HCT116 (cell line): ENCODE data around the gene SPTBN4.

ENCODE experiments used
- SRF ChIP-seq: IDR thresholded peaks from 2 replicates; pipeline ENCODE4 v1.6.1; 2012; ENCODE audit warnings: low read depth
- YY1 ChIP-seq: IDR thresholded peaks from 2 replicates; pipeline ENCODE4 v1.6.1; 2011; ENCODE audit warnings: low read length, low read depth, moderate library complexity, mild to moderate bottlenecking; ENCODE audit not compliant: insufficient replicate concordance; ENCODE audit errors: extremely low read depth
- TF ChIP-seq, protein P1 (sequence below), 3 experiments: fragments of 200-600 bp in 1 of 3; sonication (generic) in 1 of 3; IDR thresholded peaks in 2 of 3; conservative IDR thresholded peaks in 1 of 3; 2 replicates each; pipeline ENCODE4 v1.5.1; 2012 to 2017; ENCODE audit warnings: low read depth in 2 of 3, low read length in 2 of 3, antibody characterized with exemption in 1 of 3, borderline replicate concordance in 1 of 3, control low read depth in 1 of 3, mild to moderate bottlenecking in 1 of 3, mixed read lengths in 1 of 3, mixed run types in 1 of 3, moderate library complexity in 1 of 3; ENCODE audit not compliant: insufficient read depth in 1 of 3

DNA sequence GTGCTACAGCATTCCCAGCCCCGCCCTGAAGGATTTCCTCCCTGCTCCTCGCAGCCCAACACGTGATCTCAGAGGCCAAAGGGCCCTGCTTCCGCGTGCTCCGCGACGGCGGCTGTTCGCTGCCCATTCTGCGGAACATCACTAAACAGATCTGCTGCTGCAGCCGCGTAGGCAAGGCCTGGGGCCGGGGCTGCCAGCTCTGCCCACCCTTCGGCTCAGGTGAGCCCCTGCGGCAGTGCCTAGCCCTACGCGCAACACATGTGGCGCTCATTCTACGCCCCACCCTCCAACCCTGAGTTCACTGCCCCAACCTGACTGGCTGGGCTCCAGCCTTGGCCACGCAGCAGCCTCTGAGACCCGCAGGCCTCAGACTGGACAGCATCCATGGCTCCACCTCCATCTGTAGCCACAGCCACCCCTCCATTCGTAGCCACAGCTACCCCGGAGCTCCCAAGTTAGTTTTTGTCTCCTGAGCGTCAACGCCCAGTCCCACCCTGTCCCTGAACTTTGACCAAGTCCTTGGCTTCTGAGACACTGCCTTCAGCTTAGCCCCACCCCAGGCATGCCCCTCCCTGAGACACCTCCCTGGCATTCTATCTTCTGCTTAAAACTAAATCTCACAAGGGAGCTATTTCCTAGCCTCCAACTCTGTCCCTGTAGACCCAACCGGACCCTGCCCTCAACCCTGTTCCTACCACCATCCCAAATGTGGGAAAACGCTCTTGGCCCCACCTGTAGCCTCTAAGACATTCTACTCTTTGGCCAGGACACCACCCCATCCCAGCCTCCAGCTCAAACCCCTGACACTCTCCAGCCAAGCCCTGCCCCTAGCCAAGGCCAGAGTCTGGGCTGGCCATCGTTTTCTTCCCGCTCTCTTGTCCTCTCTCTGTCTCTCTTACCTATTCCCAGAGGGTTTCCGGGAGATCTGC lies 140.8 kb downstream of the SPTBN4 start:
- TF ChIP-seq, protein P1, sequence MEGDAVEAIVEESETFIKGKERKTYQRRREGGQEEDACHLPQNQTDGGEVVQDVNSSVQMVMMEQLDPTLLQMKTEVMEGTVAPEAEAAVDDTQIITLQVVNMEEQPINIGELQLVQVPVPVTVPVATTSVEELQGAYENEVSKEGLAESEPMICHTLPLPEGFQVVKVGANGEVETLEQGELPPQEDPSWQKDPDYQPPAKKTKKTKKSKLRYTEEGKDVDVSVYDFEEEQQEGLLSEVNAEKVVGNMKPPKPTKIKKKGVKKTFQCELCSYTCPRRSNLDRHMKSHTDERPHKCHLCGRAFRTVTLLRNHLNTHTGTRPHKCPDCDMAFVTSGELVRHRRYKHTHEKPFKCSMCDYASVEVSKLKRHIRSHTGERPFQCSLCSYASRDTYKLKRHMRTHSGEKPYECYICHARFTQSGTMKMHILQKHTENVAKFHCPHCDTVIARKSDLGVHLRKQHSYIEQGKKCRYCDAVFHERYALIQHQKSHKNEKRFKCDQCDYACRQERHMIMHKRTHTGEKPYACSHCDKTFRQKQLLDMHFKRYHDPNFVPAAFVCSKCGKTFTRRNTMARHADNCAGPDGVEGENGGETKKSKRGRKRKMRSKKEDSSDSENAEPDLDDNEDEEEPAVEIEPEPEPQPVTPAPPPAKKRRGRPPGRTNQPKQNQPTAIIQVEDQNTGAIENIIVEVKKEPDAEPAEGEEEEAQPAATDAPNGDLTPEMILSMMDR (IDR thresholded peaks at IDR 0.05 in 2 of 3, conservative IDR thresholded peaks at IDR 0.05 in 1 of 3; ENCODE audit: borderline replicate concordance in 1 of 3, insufficient read depth in 1 of 3, low read depth in 2 of 3, low read length in 2 of 3) = no peak
- TF ChIP-seq YY1 = no peak
- TF ChIP-seq SRF = no peak
